Endodermal cell (in vitro differentiated cells): ENCODE measurements around the gene KIAA0232. TPM values are rescaled to one million over a fixed set of nuclear protein-coding genes. Genes with fewer than 3 reads are reported as not detected.
A peak's percentile ranks its signal among the peaks of the same experiment; 100 is the strongest.
"Not testable (repeated sequence)": the region's sequence is repeated elsewhere in the genome, so short reads cannot be mapped to it uniquely, and the experiment has no call there.

Source experiments
- DNase-seq: peaks from one replicate; pipeline ENCODE4 v3.0.0-alpha.2; 2017
- H3K27ac ChIP-seq: 2 replicates; pipeline ENCODE4 v1.5.1; 2013; ENCODE audit warnings: mild to moderate bottlenecking, low read depth, low read length, moderate library complexity
- H3K27me3 ChIP-seq: 2 replicates; pipeline ENCODE4 v1.6.1; 2013; ENCODE audit warnings: mild to moderate bottlenecking, low read length, moderate library complexity; ENCODE audit not compliant: insufficient read depth, control insufficient read depth, poor library complexity, severe bottlenecking
- H3K36me3 ChIP-seq: 2 replicates; pipeline ENCODE4 v1.7.0; 2013; ENCODE audit warnings: mild to moderate bottlenecking, low read length, moderate library complexity; ENCODE audit not compliant: control insufficient read depth, insufficient read depth
- H3K4me1 ChIP-seq: one replicate; pipeline ENCODE4 v1.7.0; 2013; ENCODE audit warnings: low read length; ENCODE audit not compliant: control insufficient read depth, insufficient read depth
- H3K4me3 ChIP-seq: 2 replicates; pipeline ENCODE4 v1.5.1; 2013; ENCODE audit warnings: mild to moderate bottlenecking, low read length, moderate library complexity
- H3K9ac ChIP-seq: 2 replicates; pipeline ENCODE4 v1.6.1; 2013; ENCODE audit warnings: mild to moderate bottlenecking, low read length, moderate library complexity; ENCODE audit not compliant: poor library complexity, severe bottlenecking; ENCODE audit errors: extremely low read depth
- H3K9me3 ChIP-seq: 2 replicates; pipeline ENCODE4 v1.6.1; 2013; ENCODE audit warnings: mild to moderate bottlenecking, low read length, moderate library complexity; ENCODE audit not compliant: control insufficient read depth
- H3K27ac Mint-ChIP-seq: 2 replicates; pipeline ENCODE4 v1.8.0; 2020; ENCODE audit warnings: mixed read lengths
- H3K27me3 Mint-ChIP-seq: 2 replicates; pipeline ENCODE4 v1.8.0; 2021; ENCODE audit warnings: mild to moderate bottlenecking, mixed read lengths; ENCODE audit not compliant: insufficient read depth
- H3K36me3 Mint-ChIP-seq: 2 replicates; pipeline ENCODE4 v1.8.0; 2020; ENCODE audit warnings: low read depth, mixed read lengths
- H3K4me1 Mint-ChIP-seq: 2 replicates; pipeline ENCODE4 v1.8.0; 2020; ENCODE audit warnings: mixed read lengths
- H3K4me3 Mint-ChIP-seq: 2 replicates; pipeline ENCODE4 v1.8.0; 2020; ENCODE audit warnings: mild to moderate bottlenecking, moderate library complexity, mixed read lengths
- H3K9me3 Mint-ChIP-seq: 2 replicates; pipeline ENCODE4 v1.8.0; 2020; ENCODE audit warnings: mild to moderate bottlenecking, mixed read lengths
- CTCF ChIP-seq: fragments of 200-600 bp; sonication (generic); conservative IDR thresholded peaks from 2 replicates; pipeline ENCODE4 v1.5.0; 2021; ENCODE audit warnings: antibody characterized with exemption, mild to moderate bottlenecking
- WGBS, 2 experiments: methylation state at CpG; one replicate each; pipeline versions ENCODE4 v1.1.5 to v1.1.7; 2013; ENCODE audit warnings: missing lambda C conversion rate in 2 of 2, mixed read lengths in 1 of 2; ENCODE audit not compliant: insufficient coverage in 1 of 2, insufficient read length in 1 of 2; 5-methylcytosine and 5-hydroxymethylcytosine counted together
- total RNA-seq, 2 donors: library from RNA; stranded (reverse); fragmentation: NEBNext Ultra II Directional in 1 of 2; extraction: Animal tissue kit (Norgen Biotek cat#: 25700) in 1 of 2; gene quantifications; 2 replicates in 1 of 2; 3 replicates in 1 of 2; pipeline ENCODE4 v1.2.1, GENCODE V29; 2021

The KIAA0232 gene
- total RNA-seq, 2 donors from 2014 or later, result 32.9 to 43.5 TPM

- Mint-ChIP-seq H3K4me3 (peak overlapping the region; percentile 69), H3K36me3 (peaks cover 14% of the 10 kb centered on the region), H3K4me1 (peaks cover 49% of the 10 kb centered on the region), H3K9me3 (no peaks in the 10 kb centered on the region), H3K27ac (no peak overlapping the region), H3K27me3 (peaks cover 12% of the 10 kb centered on the region)
- WGBS, 2 experiments, result 1 to 6% methylated on average over 26 to 91 of the region's 91 CpGs
- peak; percentile 40 for TF ChIP-seq CTCF
- H3K27me3 ChIP-seq, result peaks cover 11% of the 10 kb centered on the region
- peak overlapping the region; percentile 92 for H3K4me3 ChIP-seq
- H3K9me3 ChIP-seq, result no peaks in the 10 kb centered on the region
- H3K9ac ChIP-seq, result peak overlapping the region; percentile 87
- H3K4me1 ChIP-seq, result peaks cover 15% of the 10 kb centered on the region
- H3K27ac ChIP-seq, result peak overlapping the region; percentile 97
- H3K36me3 ChIP-seq, result peaks cover 17% of the 10 kb centered on the region
- peak; percentile 95 for DNase-seq
Observed at GRCh38 chr4:6783111-6783981, 819 bp downstream of the KIAA0232 start.

- Mint-ChIP-seq H3K4me1 (peaks cover 33% of the 10 kb centered on the region), H3K27me3 (peaks cover 9% of the 10 kb centered on the region), H3K4me3 (no peak overlapping the region), H3K27ac (peak overlapping the region; percentile 14), H3K9me3 (no peaks in the 10 kb centered on the region), H3K36me3 (peaks cover 23% of the 10 kb centered on the region)
- no peaks in the 10 kb centered on the region for H3K9me3 ChIP-seq
- 63 to 78% methylated on average over 1 of the region's 1 CpG for WGBS, 2 experiments
- peaks cover 5% of the 10 kb centered on the region for H3K4me1 ChIP-seq
- TF ChIP-seq CTCF, result no peak
- peak; percentile 59 for DNase-seq
- H3K27me3 ChIP-seq, result peaks cover 11% of the 10 kb centered on the region
- H3K4me3 ChIP-seq, result no peak overlapping the region
- H3K36me3 ChIP-seq, result peaks cover 20% of the 10 kb centered on the region
- no peak overlapping the region for H3K27ac ChIP-seq
- no peak overlapping the region for H3K9ac ChIP-seq
Observed at GRCh38 chr4:6785572-6785925, 3.0 kb downstream of the KIAA0232 start.

DNA sequence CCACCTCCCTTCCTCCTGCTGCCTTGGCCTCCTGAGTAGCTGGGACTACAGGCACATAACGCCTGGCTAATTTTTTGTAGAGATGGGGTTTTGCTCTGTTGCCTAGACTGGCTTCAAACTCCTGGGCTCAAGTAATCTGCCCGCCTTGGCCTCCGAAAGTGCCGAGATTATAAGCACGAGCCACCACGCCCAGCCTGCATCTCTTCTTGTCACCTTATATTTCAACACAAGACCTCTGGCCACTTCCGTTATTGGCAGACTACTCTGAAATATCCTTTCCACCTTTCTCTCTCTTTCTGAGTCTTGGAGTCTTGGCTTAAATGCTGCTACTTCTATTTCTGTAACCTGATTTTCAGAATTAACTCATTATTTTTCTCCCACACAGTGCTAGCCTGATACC, 5.6 kb downstream of the KIAA0232 start:
- 92 to 95% methylated on average over 7 of the region's 7 CpGs for WGBS, 2 experiments
- Histone ChIP-seq H3K36me3 (peaks cover 36% of the 10 kb centered on the region), H3K27ac (no peak overlapping the region), H3K4me1 (peaks cover 5% of the 10 kb centered on the region), H3K9ac (no peak overlapping the region), H3K9me3 (no peaks in the 10 kb centered on the region), H3K4me3 (no peak overlapping the region), H3K27me3 (no peaks in the 10 kb centered on the region)
- TF ChIP-seq CTCF, result no peak
- Mint-ChIP-seq H3K27me3 (no peaks in the 10 kb centered on the region), H3K4me1 (peaks cover 31% of the 10 kb centered on the region), H3K27ac (no peak overlapping the region), H3K9me3 (peaks cover 6% of the 10 kb centered on the region), H3K4me3 (no peak overlapping the region), H3K36me3 (peaks cover 43% of the 10 kb centered on the region)
- DNase-seq, result no peak

- H3K27me3 Mint-ChIP-seq, H3K27ac Mint-ChIP-seq, H3K9me3 Mint-ChIP-seq, H3K4me3 ChIP-seq, H3K27ac ChIP-seq, H3K27me3 ChIP-seq, DNase-seq, H3K9ac ChIP-seq, H3K4me1 ChIP-seq, H3K4me3 Mint-ChIP-seq, H3K9me3 ChIP-seq: not testable (repeated sequence)
- Mint-ChIP-seq H3K4me1 (peaks cover 18% of the 10 kb centered on the region), H3K36me3 (peaks cover 56% of the 10 kb centered on the region)
- peaks cover 54% of the 10 kb centered on the region for H3K36me3 ChIP-seq
- 93 to 100% methylated on average over 3 to 4 of the region's 4 CpGs for WGBS, 2 experiments
Observed at GRCh38 chr4:6791245-6791644, 8.7 kb downstream of the KIAA0232 start.

GRCh38 chr4:6791796-6792195, 9.3 kb downstream of the KIAA0232 start:
- not testable (repeated sequence) for H3K4me3 Mint-ChIP-seq, H3K9me3 ChIP-seq, H3K4me1 ChIP-seq, H3K9ac ChIP-seq, H3K27ac Mint-ChIP-seq, H3K4me3 ChIP-seq, H3K27me3 Mint-ChIP-seq, H3K27me3 ChIP-seq, H3K27ac ChIP-seq, DNase-seq, H3K9me3 Mint-ChIP-seq
- Mint-ChIP-seq H3K36me3 (peaks cover 56% of the 10 kb centered on the region), H3K4me1 (peaks cover 18% of the 10 kb centered on the region)
- WGBS, 2 experiments, result 95 to 98% methylated on average over 2 to 3 of the region's 3 CpGs
- H3K36me3 ChIP-seq, result peaks cover 53% of the 10 kb centered on the region
